IMR-90 (cell line): ENCODE data around the gene RGS13. TPM values are rescaled to one million over a fixed set of nuclear protein-coding genes. Genes with fewer than 3 reads are reported as not detected.

ENCODE experiments used
- ATAC-seq: fragments of 200-7000 bp; cut with Tn5 transposase; 2 replicates; pipeline ENCODE4 v1.9.1; 2020; ENCODE audit warnings: low read depth, mild to moderate bottlenecking, moderate library complexity
- BruUV-seq: library from RNA; stranded (reverse); fragments of 400-500 nt; replicated peaks from 2 replicates; lab custom pipeline; 2021; lab: Mats Ljungman, UMichigan
- CTCF ChIA-PET: fragments of 300-600 bp; formaldehyde crosslinking; extraction: SDS; loops from one replicate; lab custom pipeline; 2021; ENCODE audit warnings: antibody characterized with exemption; lab: Yijun Ruan, JAX
- POLR2A ChIA-PET: fragments of 300-600 bp; sonication (Branson Sonifier 250); formaldehyde crosslinking; loops from one replicate; lab custom pipeline; 2022; ENCODE audit warnings: antibody characterized with exemption; ENCODE audit not compliant: unreplicated experiment; lab: Charles Lee
- DNase-seq: peaks from one replicate; pipeline ENCODE4 v3.0.0; 2013
- H2AFZ ChIP-seq: replicated peaks from 2 replicates; pipeline ENCODE3; 2013; ENCODE audit warnings: low read length, mild to moderate bottlenecking; ENCODE audit not compliant: poor library complexity
- H2AK5ac ChIP-seq: 2 replicates; pipeline ENCODE4 v1.6.1; 2013; ENCODE audit warnings: low read depth, low read length, inconsistent platforms
- H2AK9ac ChIP-seq: replicated peaks from 2 replicates; pipeline ENCODE3; 2013; ENCODE audit warnings: mild to moderate bottlenecking, low read depth, low read length, moderate library complexity; ENCODE audit not compliant: poor library complexity
- H2BK120ac ChIP-seq: 2 replicates; pipeline ENCODE4 v1.6.1; 2013; ENCODE audit warnings: low read depth, low read length, inconsistent platforms
- H2BK15ac ChIP-seq: 3 replicates; pipeline ENCODE4 v1.6.1; 2013; ENCODE audit warnings: low read depth, low read length, inconsistent platforms
- H2BK20ac ChIP-seq: 2 replicates; pipeline ENCODE4 v1.6.1; 2013; ENCODE audit warnings: low read depth, mild to moderate bottlenecking, inconsistent platforms, low read length, moderate library complexity
- H2BK5ac ChIP-seq: 2 replicates; pipeline ENCODE4 v1.6.1; 2013; ENCODE audit warnings: mild to moderate bottlenecking, low read depth, low read length, inconsistent platforms; ENCODE audit not compliant: poor library complexity, severe bottlenecking
- H3K14ac ChIP-seq: replicated peaks from 2 replicates; pipeline ENCODE4 v1.6.1; 2013; ENCODE audit warnings: low read depth, low read length, inconsistent platforms
- H3K18ac ChIP-seq: 2 replicates; pipeline ENCODE4 v1.6.1; 2013; ENCODE audit warnings: low read depth, low read length, control low read depth
- H3K23ac ChIP-seq: 2 replicates; pipeline ENCODE4 v1.6.1; 2013; ENCODE audit warnings: low read depth, low read length, inconsistent platforms
- H3K27ac ChIP-seq: 2 replicates; pipeline ENCODE4 v1.5.1; 2013; ENCODE audit warnings: mild to moderate bottlenecking, control low read depth, low read length; ENCODE audit not compliant: insufficient read depth
- H3K27me3 ChIP-seq: 2 replicates; pipeline ENCODE4 v1.6.1; 2013; ENCODE audit warnings: low read length; ENCODE audit not compliant: control insufficient read depth, insufficient read depth
- H3K36me3 ChIP-seq: 2 replicates; pipeline ENCODE4 v1.6.1; 2013; ENCODE audit warnings: low read length, mixed read lengths; ENCODE audit not compliant: control insufficient read depth, insufficient read depth
- H3K4ac ChIP-seq: 2 replicates; pipeline ENCODE4 v1.6.1; 2013; ENCODE audit warnings: low read depth, low read length, inconsistent platforms
- H3K4me1 ChIP-seq: 2 replicates; pipeline ENCODE4 v1.6.1; 2013; ENCODE audit warnings: low read length, mixed read lengths; ENCODE audit not compliant: control insufficient read depth, insufficient read depth
- H3K4me2 ChIP-seq: 2 replicates; pipeline ENCODE4 v1.6.1; 2013; ENCODE audit warnings: low read depth, mild to moderate bottlenecking, control low read depth, low read length, moderate library complexity
- H3K4me3 ChIP-seq: 2 replicates; pipeline ENCODE4 v1.5.1; 2013; ENCODE audit warnings: low read depth, mild to moderate bottlenecking, control low read depth, low read length, moderate library complexity; ENCODE audit not compliant: insufficient read depth
- H3K56ac ChIP-seq: 2 replicates; pipeline ENCODE4 v1.6.1; 2013; ENCODE audit warnings: low read length, inconsistent platforms; ENCODE audit not compliant: insufficient read depth; ENCODE audit errors: extremely low read depth
- H3K79me1 ChIP-seq, 2 experiments: 2 replicates each; pipeline ENCODE4 v1.6.1; 2013; ENCODE audit warnings: low read length in 2 of 2, inconsistent platforms in 1 of 2, low read depth in 1 of 2
- H3K9ac ChIP-seq: 2 replicates; pipeline ENCODE4 v1.6.1; 2013; ENCODE audit warnings: low read depth, low read length, control low read depth
- H3K9me1 ChIP-seq: 2 replicates; pipeline ENCODE4 v1.6.1; 2013; ENCODE audit warnings: low read length, inconsistent platforms; ENCODE audit not compliant: insufficient read depth
- H3K9me3 ChIP-seq: 2 replicates; pipeline ENCODE4 v1.6.1; 2013; ENCODE audit warnings: low read length; ENCODE audit not compliant: control insufficient read depth, insufficient read depth
- H4K20me1 ChIP-seq: 2 replicates; pipeline ENCODE4 v1.6.1; 2013; ENCODE audit warnings: low read length, inconsistent platforms; ENCODE audit not compliant: insufficient read depth
- H4K5ac ChIP-seq: 2 replicates; pipeline ENCODE4 v1.6.1; 2013; ENCODE audit warnings: mild to moderate bottlenecking, low read depth, low read length, control low read depth
- H4K8ac ChIP-seq, 2 experiments: 2 replicates each; pipeline ENCODE4 v1.6.1; 2013; ENCODE audit warnings: low read depth in 2 of 2, low read length in 2 of 2, control low read depth in 1 of 2, inconsistent platforms in 1 of 2
- H4K91ac ChIP-seq: 2 replicates; pipeline ENCODE4 v1.6.1; 2013; ENCODE audit warnings: low read depth, low read length, inconsistent platforms; ENCODE audit not compliant: insufficient read depth
- BHLHE40 ChIP-seq: fragments of 150-350 bp; IDR thresholded peaks from 2 replicates; pipeline ENCODE4 v1.6.1; 2016; ENCODE audit warnings: mild to moderate bottlenecking, low read depth, low read length
- CEBPB ChIP-seq: IDR thresholded peaks from 2 replicates; pipeline ENCODE4 v1.6.1; 2012; ENCODE audit warnings: low read depth, low read length, improper control_type of control experiment
- CHD1 ChIP-seq: IDR thresholded peaks from 2 replicates; pipeline ENCODE4 v1.6.1; 2012; ENCODE audit warnings: low read depth, low read length, improper control_type of control experiment
- CTCF ChIP-seq: conservative IDR thresholded peaks from 2 replicates; pipeline ENCODE4 v1.5.1; 2012; ENCODE audit warnings: mild to moderate bottlenecking, low read depth, low read length, improper control_type of control experiment
- FOS ChIP-seq: fragments of 150-350 bp; IDR thresholded peaks from 2 replicates; pipeline ENCODE4 v1.6.1; 2016; ENCODE audit warnings: low read depth, low read length
- MAZ ChIP-seq: IDR thresholded peaks from 2 replicates; pipeline ENCODE4 v1.6.1; 2012; ENCODE audit warnings: low read depth, mild to moderate bottlenecking, low read length, improper control_type of control experiment, moderate library complexity, borderline replicate concordance
- MXI1 ChIP-seq: IDR thresholded peaks from 2 replicates; pipeline ENCODE4 v1.6.1; 2012; ENCODE audit warnings: low read depth, mild to moderate bottlenecking, low read length, moderate library complexity, borderline replicate concordance
- NFE2L2 ChIP-seq: fragments of 150-350 bp; IDR thresholded peaks from 2 replicates; pipeline ENCODE4 v1.6.1; 2016; ENCODE audit warnings: low read depth, mild to moderate bottlenecking, low read length
- POLR2A ChIP-seq: IDR thresholded peaks from 2 replicates; pipeline ENCODE4 v1.6.1; 2012; ENCODE audit warnings: mild to moderate bottlenecking, low read depth, low read length
- RAD21 ChIP-seq: IDR thresholded peaks from 2 replicates; pipeline ENCODE4 v1.6.1; 2012; ENCODE audit warnings: low read length, improper control_type of control experiment
- RCOR1 ChIP-seq: IDR thresholded peaks from 2 replicates; pipeline ENCODE4 v1.6.1; 2012; ENCODE audit warnings: mild to moderate bottlenecking, low read length, improper control_type of control experiment; ENCODE audit not compliant: insufficient replicate concordance
- RFX5 ChIP-seq: IDR thresholded peaks from 2 replicates; pipeline ENCODE4 v1.8.0; 2012; ENCODE audit warnings: low read depth, mild to moderate bottlenecking, low read length, moderate library complexity
- SMC3 ChIP-seq: fragments of 150-350 bp; IDR thresholded peaks from 2 replicates; pipeline ENCODE4 v1.6.1; 2016; ENCODE audit warnings: low read depth, mild to moderate bottlenecking, antibody characterized with exemption, low read length, moderate library complexity
- WGBS, 2 experiments: methylation state at CpG; one replicate each; pipeline versions ENCODE4 v1.1.5 to v1.1.7; 2013; ENCODE audit warnings: missing lambda C conversion rate in 2 of 2; ENCODE audit not compliant: insufficient read length in 1 of 2; ENCODE audit errors: extremely low coverage in 2 of 2; 5-methylcytosine and 5-hydroxymethylcytosine counted together
- dilution Hi-C: fragments of 300-500 bp; cut with HindIII; formaldehyde crosslinking; loops from one replicate; pipeline ENCODE4 v1.14.3; 2018; ENCODE audit warnings: low sequenced_read_pairs; ENCODE audit not compliant: unreplicated experiment
- in situ Hi-C: fragments of 300-500 bp; cut with MboI; formaldehyde crosslinking; loops from 3 replicates; pipeline ENCODE4 v1.14.3; 2019; ENCODE audit warnings: low sequenced_read_pairs, inconsistent platforms, mixed read lengths
- intact Hi-C: fragments of 100-400 bp; cut with micrococcal nuclease; formaldehyde crosslinking; loops from 2 replicates; pipeline ENCODE4 v1.10.0; 2022
- polyA plus RNA-seq, 3 experiments: library from polyadenylated mRNA; depleted of rRNA; stranded (reverse); fragments of >200 nt; gene quantifications; 2 replicates each; pipeline ENCODE4 v1.2.3, GENCODE V29; 2012; ENCODE audit warnings: low replicate concordance in 1 of 3
- total RNA-seq: library from RNA; depleted of rRNA; stranded (reverse); fragments of >200 nt; gene quantifications from 2 replicates; pipeline ENCODE4 v1.2.3, GENCODE V29; 2012
- TF ChIP-seq, protein P1 (sequence below): fragments of 150-350 bp; IDR thresholded peaks from 2 replicates; pipeline ENCODE4 v1.6.1; 2016; ENCODE audit warnings: low read depth, mild to moderate bottlenecking, low read length, moderate library complexity, borderline replicate concordance
- TF ChIP-seq, protein P2 (sequence below): fragments of 150-350 bp; IDR thresholded peaks from 2 replicates; pipeline ENCODE4 v1.6.1; 2017; ENCODE audit warnings: mild to moderate bottlenecking, antibody characterized with exemption, low read length, low read depth

RGS13 gene
- total and polyA plus RNA-seq, 2 of the 4 experiments (the other 2 are of a cell fraction) = not detected

- no peak overlapping the region for H3K4me2 ChIP-seq
- H4K91ac ChIP-seq = no peak overlapping the region
- H3K4me1 ChIP-seq = no peaks in the 10 kb centered on the region; the same call in 1 of the 2 replicates
- intact Hi-C loops = no loop called here
- H3K56ac ChIP-seq = no peak overlapping the region
- no peak overlapping the region for H3K23ac ChIP-seq
- H3K4me3 ChIP-seq = no peak overlapping the region
- H3K9me1 ChIP-seq = no peaks in the 10 kb centered on the region; the same call in 1 of the 2 replicates
- WGBS, 2 experiments = no CpG with 5 or more reads among the region's 3 CpGs
- dilution Hi-C loops = no loop called here
- no peaks in the 10 kb centered on the region for H3K79me1 ChIP-seq
- BruUV-seq = no TSS peak
- H2AK9ac ChIP-seq = no peak overlapping the region
- no peaks in the 10 kb centered on the region for H3K9me3 ChIP-seq
- H3K9ac ChIP-seq = no peak overlapping the region
- H2BK20ac ChIP-seq = no peak overlapping the region
- H2BK15ac ChIP-seq = no peak overlapping the region
- no peak overlapping the region for H2BK5ac ChIP-seq
- in situ Hi-C loops = no loop called here
- POLR2A ChIA-PET = interaction anchor here (0.6 kb wide), 1 partner anchor 11 kb away, joined by 13 read pairs; no protein-coding TSS in a partner anchor
- no peak for DNase-seq
- no peak overlapping the region for H3K4ac ChIP-seq
- H3K14ac ChIP-seq = no peak overlapping the region
- no peak overlapping the region for H3K27ac ChIP-seq
- no peaks in the 10 kb centered on the region for H3K36me3 ChIP-seq
- no peak for ATAC-seq
- TF ChIP-seq NFE2L2 (no peak), POLR2A (no peak), CHD1 (no peak), CTCF (no peak), BHLHE40 (no peak), RCOR1 (no peak), RFX5 (no peak), MXI1 (no peak), MAZ (no peak), RAD21 (no peak), FOS (no peak), SMC3 (no peak), CEBPB (no peak)
- TF ChIP-seq, protein P1, sequence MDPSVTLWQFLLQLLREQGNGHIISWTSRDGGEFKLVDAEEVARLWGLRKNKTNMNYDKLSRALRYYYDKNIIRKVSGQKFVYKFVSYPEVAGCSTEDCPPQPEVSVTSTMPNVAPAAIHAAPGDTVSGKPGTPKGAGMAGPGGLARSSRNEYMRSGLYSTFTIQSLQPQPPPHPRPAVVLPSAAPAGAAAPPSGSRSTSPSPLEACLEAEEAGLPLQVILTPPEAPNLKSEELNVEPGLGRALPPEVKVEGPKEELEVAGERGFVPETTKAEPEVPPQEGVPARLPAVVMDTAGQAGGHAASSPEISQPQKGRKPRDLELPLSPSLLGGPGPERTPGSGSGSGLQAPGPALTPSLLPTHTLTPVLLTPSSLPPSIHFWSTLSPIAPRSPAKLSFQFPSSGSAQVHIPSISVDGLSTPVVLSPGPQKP = no peak
- TF ChIP-seq, protein P2, sequence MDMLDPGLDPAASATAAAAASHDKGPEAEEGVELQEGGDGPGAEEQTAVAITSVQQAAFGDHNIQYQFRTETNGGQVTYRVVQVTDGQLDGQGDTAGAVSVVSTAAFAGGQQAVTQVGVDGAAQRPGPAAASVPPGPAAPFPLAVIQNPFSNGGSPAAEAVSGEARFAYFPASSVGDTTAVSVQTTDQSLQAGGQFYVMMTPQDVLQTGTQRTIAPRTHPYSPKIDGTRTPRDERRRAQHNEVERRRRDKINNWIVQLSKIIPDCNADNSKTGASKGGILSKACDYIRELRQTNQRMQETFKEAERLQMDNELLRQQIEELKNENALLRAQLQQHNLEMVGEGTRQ = no peak
- CTCF ChIA-PET = interaction anchor here (0.7 to 1.2 kb wide), 2 partner anchors 13 to 121 kb away, joined by 3 read pairs; no protein-coding TSS in a partner anchor
- no peak overlapping the region for H2AK5ac ChIP-seq
- no peak overlapping the region for H4K8ac ChIP-seq
- H4K20me1 ChIP-seq = no peaks in the 10 kb centered on the region
- no peaks in the 10 kb centered on the region for H3K27me3 ChIP-seq
- H2AFZ ChIP-seq = no peak overlapping the region
- H3K18ac ChIP-seq = no peak overlapping the region
- no peak overlapping the region for H4K5ac ChIP-seq
- no peak overlapping the region for H2BK120ac ChIP-seq
Observed at GRCh38 chr1:192595299-192595698, 40.6 kb upstream of the RGS13 start.
